ENCODE measurements around the gene CDH18.
"Not testable (repeated sequence)": the region's sequence is repeated elsewhere in the genome, so short reads cannot be mapped to it uniquely, and the experiment has no call there.

The CDH18 gene

DNA sequence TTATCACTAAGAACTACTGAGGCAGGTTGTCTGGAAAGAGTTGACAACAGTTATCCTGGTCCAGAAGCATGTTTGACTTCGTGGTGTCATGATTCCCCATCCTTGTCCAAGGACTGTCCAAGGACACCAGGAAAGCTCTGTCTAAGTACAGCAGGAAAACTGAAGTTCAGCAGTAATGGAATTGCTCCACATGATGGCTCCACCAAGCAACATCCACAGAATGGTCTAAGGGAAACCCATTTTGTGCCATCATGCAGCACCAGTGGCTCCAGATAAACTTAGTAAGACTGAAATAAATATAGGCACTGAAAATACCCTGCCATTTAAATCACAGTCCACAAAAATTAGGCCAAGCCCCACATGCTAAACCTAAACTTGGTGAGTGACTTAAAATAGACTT is 192.8 kb downstream of the CDH18 start:
- Histone ChIP-seq H3K36me3 (no peaks in the 10 kb centered on the region), H3K4me1 (no peaks in the 10 kb centered on the region), H3K4me3 (ENCODE audit: low read depth, low read length) (no peak overlapping the region), H3K27me3 (no peaks in the 10 kb centered on the region), H3K9me3 (no peaks in the 10 kb centered on the region)
- peak; percentile 70 for TF ChIP-seq CTCF (IDR thresholded peaks at IDR 0.05; ENCODE audit: low read depth, low read length)
- peak; percentile 25 for DNase-seq

- no peaks in the 10 kb centered on the region for H3K4me1 ChIP-seq
- no peaks in the 10 kb centered on the region for H3K36me3 ChIP-seq
- no peak for DNase-seq
- TF ChIP-seq CTCF (IDR thresholded peaks at IDR 0.05; ENCODE audit: low read depth, low read length), result no peak
- H3K27me3 ChIP-seq, result no peaks in the 10 kb centered on the region
- H3K9me3 ChIP-seq, result no peaks in the 10 kb centered on the region
- H3K4me3 ChIP-seq (ENCODE audit: low read depth, low read length), result no peak overlapping the region
Observed at GRCh38 chr5:19790829-19791466, 197.1 kb downstream of the CDH18 start.

GRCh38 chr5:19782566-19782965 is 205.4 kb downstream of the CDH18 start:
- H3K4me3 ChIP-seq (ENCODE audit: low read depth, low read length), result no peak overlapping the region
- no peaks in the 10 kb centered on the region for H3K4me1 ChIP-seq
- no peak for TF ChIP-seq CTCF (IDR thresholded peaks at IDR 0.05; ENCODE audit: low read depth, low read length)
- H3K36me3 ChIP-seq, result no peaks in the 10 kb centered on the region
- H3K9me3 ChIP-seq, result no peaks in the 10 kb centered on the region
- no peak for DNase-seq
- H3K27me3 ChIP-seq, result no peaks in the 10 kb centered on the region

- H3K4me1 ChIP-seq, result no peaks in the 10 kb centered on the region
- H3K36me3 ChIP-seq, result no peaks in the 10 kb centered on the region
- no peak for DNase-seq
- H3K9me3 ChIP-seq, result no peaks in the 10 kb centered on the region
- H3K4me3 ChIP-seq (ENCODE audit: low read depth, low read length), result no peak overlapping the region
- no peak for TF ChIP-seq CTCF (IDR thresholded peaks at IDR 0.05; ENCODE audit: low read depth, low read length)
- no peaks in the 10 kb centered on the region for H3K27me3 ChIP-seq
Observed at GRCh38 chr5:19777363-19777762, 210.6 kb downstream of the CDH18 start.

GRCh38 chr5:19776886-19777285 is 211.1 kb downstream of the CDH18 start:
- not testable (repeated sequence) for H3K27me3 ChIP-seq; H3K36me3 ChIP-seq; H3K4me1 ChIP-seq; H3K9me3 ChIP-seq; DNase-seq; H3K4me3 ChIP-seq (ENCODE audit: low read depth, low read length)

- H3K4me1 ChIP-seq, result peaks cover 11% of the 10 kb centered on the region
- H3K4me3 ChIP-seq (ENCODE audit: low read depth, low read length), result no peak overlapping the region
- H3K36me3 ChIP-seq, result no peaks in the 10 kb centered on the region
- H3K9me3 ChIP-seq, result no peaks in the 10 kb centered on the region
- no peak for DNase-seq
- no peaks in the 10 kb centered on the region for H3K27me3 ChIP-seq
- TF ChIP-seq CTCF (IDR thresholded peaks at IDR 0.05; ENCODE audit: low read depth, low read length), result no peak
Observed at GRCh38 chr5:19771174-19771835, 216.7 kb downstream of the CDH18 start.
